GM18867 (cell line): Measurements from ENCODE around the gene WNK4.

Experiments used
- ATAC-seq: cut with Tn5 transposase; IDR thresholded peaks from one replicate; pipeline ENCODE4 v1.9.1; 2021; ENCODE audit warnings: mild to moderate bottlenecking, moderate library complexity; ENCODE audit not compliant: unreplicated experiment

Gene WNK4

DNA sequence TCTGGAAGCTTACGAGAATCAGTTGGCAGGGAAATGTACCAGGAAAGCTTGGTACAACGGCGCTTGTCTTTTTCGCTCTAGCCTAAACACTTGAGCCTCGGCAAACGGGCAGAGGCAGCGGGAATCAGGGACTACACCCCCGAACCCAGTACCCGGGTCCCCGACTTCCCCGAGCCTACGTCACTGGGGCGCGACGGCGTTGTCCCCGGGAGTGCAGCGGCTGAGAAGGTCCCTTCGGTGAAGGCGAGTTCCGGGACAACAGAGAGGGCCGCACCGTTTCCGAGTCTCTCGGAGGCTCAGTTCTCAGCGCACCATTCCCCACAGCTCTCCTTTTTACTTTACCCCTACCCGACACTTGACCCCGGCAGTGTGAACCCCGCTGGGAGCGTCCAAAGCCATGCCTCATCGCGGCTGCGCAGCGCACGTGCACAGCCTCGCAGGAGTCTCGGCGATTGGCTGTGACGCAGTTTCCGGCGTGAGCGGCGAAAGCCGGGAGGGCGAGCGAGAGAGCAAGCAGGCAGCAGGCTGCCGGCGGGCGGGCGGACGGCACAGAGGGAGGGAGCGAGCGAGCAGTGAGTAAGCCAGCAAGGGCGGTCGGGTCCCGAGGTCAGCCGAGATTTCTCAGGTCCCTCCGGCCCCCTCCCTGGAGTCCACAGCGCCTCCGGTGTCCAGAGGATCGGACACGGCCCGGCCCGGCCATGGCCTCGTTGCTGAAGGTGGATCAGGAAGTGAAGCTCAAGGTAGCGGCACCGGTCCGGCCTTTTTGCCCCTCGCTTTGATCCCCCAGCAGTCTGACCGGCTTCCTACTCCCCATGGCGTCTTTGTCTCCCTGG, 52.7 kb downstream of the WNK4 start, which contains the start of gene PSME3:
Gene PSME3 (plus strand): TSS at position 464 of the 833 bp plus-strand sequence. CDS start 235 bp downstream, at position 699.
- peak; percentile 77 for ATAC-seq

GRCh38 chr17:42833767-42834422, 53.5 kb downstream of the WNK4 start:
- ATAC-seq = peak; percentile 8

DNA sequence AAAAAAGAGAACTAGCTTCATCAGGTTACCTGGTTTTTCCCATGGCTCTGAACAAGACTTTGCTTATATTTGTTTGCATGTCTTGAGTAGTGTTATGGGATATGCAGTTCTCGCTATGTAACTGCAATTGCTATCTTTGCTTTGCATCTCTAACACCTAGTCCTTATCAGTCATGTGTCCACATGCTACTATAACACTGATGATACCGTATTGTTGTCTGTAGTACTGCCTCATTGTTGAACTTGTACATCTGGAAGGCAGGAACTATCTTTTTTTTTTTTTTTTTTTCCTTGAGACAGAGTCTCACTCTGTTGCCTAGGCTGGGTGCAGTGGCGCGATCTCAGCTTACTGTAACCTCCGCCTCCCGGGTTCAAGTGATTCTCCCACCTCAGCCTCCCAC, 55.3 kb downstream of the WNK4 start:
- ATAC-seq = no peak

GRCh38 chr17:42841975-42842685, 61.7 kb downstream of the WNK4 start:
- ATAC-seq = no peak

DNA sequence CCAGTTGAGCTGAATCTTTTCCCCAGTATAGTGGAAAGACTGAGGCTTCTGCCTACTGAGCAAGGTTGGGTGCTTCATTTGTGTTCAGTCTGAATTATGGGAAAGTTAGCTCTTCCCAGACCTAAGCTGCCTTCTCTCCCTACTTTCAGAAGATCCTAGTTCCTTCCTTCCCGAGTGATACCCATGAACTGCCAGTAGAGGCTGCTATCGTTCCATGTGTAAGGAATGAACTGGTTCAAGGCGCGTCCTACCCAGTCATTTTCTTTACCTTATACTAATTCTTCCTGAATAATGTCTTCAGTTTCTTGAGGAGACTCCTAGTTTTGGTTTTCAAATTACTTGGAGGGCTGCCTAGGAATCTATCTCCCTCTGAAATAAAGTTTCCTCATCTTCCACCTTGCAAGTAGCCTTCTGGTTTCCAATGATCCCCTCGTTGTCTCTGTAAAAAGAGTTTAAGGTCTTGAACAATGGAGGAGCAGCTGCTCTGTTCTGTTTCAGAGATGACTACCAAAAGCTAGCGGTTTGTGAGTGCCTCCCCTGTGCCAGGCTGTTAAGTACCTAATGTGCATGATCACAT, 63.0 kb downstream of the WNK4 start:
- no peak for ATAC-seq

GRCh38 chr17:42844271-42844670, 63.9 kb downstream of the WNK4 start, which contains the start of gene AOC2:
TSS of gene AOC2 (plus strand) at chr17:42844580. CDS start at chr17:42844627, 47 bp downstream.
- no peak for ATAC-seq

DNA sequence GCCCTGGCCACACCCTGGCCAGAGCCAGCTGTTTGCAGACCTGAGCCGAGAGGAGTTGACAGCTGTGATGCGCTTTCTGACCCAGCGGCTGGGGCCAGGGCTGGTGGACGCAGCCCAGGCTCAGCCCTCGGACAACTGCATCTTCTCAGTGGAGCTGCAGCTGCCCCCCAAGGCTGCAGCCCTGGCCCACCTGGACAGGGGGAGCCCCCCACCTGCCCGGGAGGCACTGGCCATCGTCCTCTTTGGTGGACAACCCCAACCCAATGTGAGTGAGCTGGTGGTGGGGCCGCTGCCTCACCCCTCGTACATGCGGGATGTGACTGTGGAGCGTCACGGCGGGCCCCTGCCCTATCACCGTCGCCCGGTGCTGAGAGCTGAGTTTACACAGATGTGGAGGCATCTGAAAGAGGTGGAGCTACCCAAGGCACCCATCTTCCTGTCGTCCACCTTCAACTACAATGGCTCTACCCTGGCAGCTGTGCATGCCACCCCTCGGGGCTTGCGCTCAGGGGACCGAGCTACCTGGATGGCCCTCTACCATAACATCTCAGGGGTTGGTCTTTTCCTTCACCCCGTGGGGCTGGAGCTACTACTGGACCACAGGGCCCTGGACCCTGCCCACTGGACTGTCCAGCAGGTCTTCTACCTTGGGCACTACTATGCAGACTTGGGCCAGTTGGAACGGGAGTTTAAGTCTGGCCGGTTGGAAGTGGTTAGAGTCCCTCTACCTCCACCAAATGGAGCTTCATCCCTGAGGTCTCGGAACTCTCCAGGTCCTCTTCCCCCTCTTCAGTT, 64.5 kb downstream of the WNK4 start:
- ATAC-seq = no peak

DNA sequence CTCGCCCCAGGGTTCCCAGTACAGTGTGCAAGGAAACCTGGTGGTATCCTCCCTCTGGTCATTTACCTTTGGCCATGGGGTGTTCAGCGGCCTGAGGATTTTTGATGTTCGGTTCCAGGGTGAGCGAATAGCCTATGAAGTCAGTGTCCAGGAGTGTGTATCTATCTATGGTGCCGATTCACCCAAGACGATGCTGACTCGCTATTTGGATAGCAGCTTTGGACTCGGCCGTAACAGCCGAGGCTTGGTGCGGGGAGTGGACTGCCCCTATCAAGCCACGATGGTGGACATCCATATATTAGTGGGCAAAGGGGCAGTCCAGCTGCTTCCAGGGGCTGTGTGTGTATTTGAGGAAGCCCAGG, 65.1 kb downstream of the WNK4 start:
- no peak for ATAC-seq

GRCh38 chr17:42845918-42846593, 65.6 kb downstream of the WNK4 start:
- no peak for ATAC-seq
